Keratinocyte (primary cell): ENCODE measurements around the gene TUBB3. TPM values are rescaled to one million over a fixed set of nuclear protein-coding genes. Genes with fewer than 3 reads are reported as not detected.

Experiments
- DNase-seq: peaks from one replicate; pipeline ENCODE4 v3.0.0-alpha.2; 2011; ENCODE audit warnings: low read depth, missing footprints, low spot score
- FAIRE-seq: peaks from 2 replicates; lab custom pipeline; 2011; peaks lifted over from hg19 to GRCh38; lab: Jason Lieb, UNC
- H2AFZ ChIP-seq: 2 replicates; pipeline ENCODE4 v1.6.0; 2012; ENCODE audit warnings: low read length, control low read depth, inconsistent platforms; ENCODE audit not compliant: control insufficient read depth
- H3K27ac ChIP-seq: 2 replicates; pipeline ENCODE4 v1.5.1; 2011; ENCODE audit warnings: low read length; ENCODE audit not compliant: control insufficient read depth, insufficient read depth
- H3K27me3 ChIP-seq: 3 replicates; pipeline ENCODE4 v1.6.0; 2011; ENCODE audit warnings: low read length; ENCODE audit not compliant: control insufficient read depth, insufficient read depth; ENCODE audit errors: extremely low read depth
- H3K36me3 ChIP-seq, 2 experiments: 2 replicates in 1 of 2; 3 replicates in 1 of 2; pipeline ENCODE4 v1.5.1; 2011; ENCODE audit warnings: low read length in 2 of 2, mild to moderate bottlenecking in 1 of 2; ENCODE audit not compliant: control insufficient read depth in 2 of 2, insufficient read depth in 2 of 2; ENCODE audit errors: extremely low read depth in 1 of 2
- H3K4me1 ChIP-seq: 3 replicates; pipeline ENCODE4 v1.5.1; 2011; ENCODE audit warnings: low read length; ENCODE audit not compliant: control insufficient read depth, insufficient read depth; ENCODE audit errors: extremely low read depth
- H3K4me2 ChIP-seq: 3 replicates; pipeline ENCODE4 v1.6.0; 2011; ENCODE audit warnings: low read depth, low read length; ENCODE audit not compliant: control insufficient read depth, insufficient read depth; ENCODE audit errors: extremely low read depth
- H3K4me3 ChIP-seq, 3 experiments: fragments of 200-600 bp in 1 of 3; sonication (generic) in 1 of 3; 2 replicates in 2 of 3; 3 replicates in 1 of 3; pipeline ENCODE4 v1.5.1; 2011 to 2016; ENCODE audit warnings: low read length in 3 of 3, mild to moderate bottlenecking in 3 of 3, control low read depth in 2 of 3, inconsistent platforms in 1 of 3, low read depth in 1 of 3, mixed read lengths in 1 of 3, mixed run types in 1 of 3, moderate library complexity in 1 of 3; ENCODE audit not compliant: control insufficient read depth in 2 of 3, insufficient read depth in 2 of 3; ENCODE audit errors: extremely low read depth in 1 of 3
- H3K79me2 ChIP-seq: 2 replicates; pipeline ENCODE4 v1.6.0; 2012; ENCODE audit warnings: low read length; ENCODE audit not compliant: control insufficient read depth, insufficient read depth
- H3K9ac ChIP-seq: 3 replicates; pipeline ENCODE4 v1.6.0; 2011; ENCODE audit warnings: low read length; ENCODE audit not compliant: control insufficient read depth, insufficient read depth; ENCODE audit errors: extremely low read depth
- H3K9me1 ChIP-seq: 3 replicates; pipeline ENCODE4 v1.6.0; 2011; ENCODE audit warnings: low read length; ENCODE audit not compliant: control insufficient read depth, insufficient read depth; ENCODE audit errors: extremely low read depth
- H3K9me3 ChIP-seq: 2 replicates; pipeline ENCODE4 v1.5.1; 2012; ENCODE audit warnings: low read depth, low read length; ENCODE audit not compliant: control insufficient read depth
- H4K20me1 ChIP-seq: 3 replicates; pipeline ENCODE4 v1.6.0; 2011; ENCODE audit warnings: low read length; ENCODE audit not compliant: control insufficient read depth, insufficient read depth; ENCODE audit errors: extremely low read depth
- CTCF ChIP-seq, 3 experiments: IDR thresholded peaks in 1 of 3; conservative IDR thresholded peaks in 1 of 3; optimal IDR thresholded peaks in 1 of 3; 2 replicates in 2 of 3; 3 replicates in 1 of 3; pipeline versions ENCODE3 to v1.5.1; 2011; ENCODE audit warnings: low read length in 3 of 3, mild to moderate bottlenecking in 3 of 3, moderate library complexity in 2 of 3, control low read depth in 1 of 3, inconsistent platforms in 1 of 3; ENCODE audit not compliant: insufficient read depth in 2 of 3; ENCODE audit errors: extremely low read depth in 1 of 3
- EZH2 ChIP-seq: IDR thresholded peaks from one replicate; pipeline ENCODE4 v1.6.1; 2012; ENCODE audit warnings: inconsistent platforms, mild to moderate bottlenecking, low read length, moderate library complexity
- dilution Hi-C: fragments of 300-500 bp; cut with MboI; formaldehyde crosslinking; loops from one replicate; pipeline ENCODE4 v1.7.0; 2020; ENCODE audit warnings: low sequenced_read_pairs; ENCODE audit not compliant: extremely low pct_ligation_motif_present
- polyA plus RNA-seq, 5 experiments: library from polyadenylated mRNA; depleted of rRNA in 3 of 5; stranded (reverse) in 3 of 5; stranded (forward) in 1 of 5; unstranded in 1 of 5; fragments of >200 nt; gene quantifications; 1 replicate in 1 of 5; 2 replicates in 3 of 5; 3 replicates in 1 of 5; pipeline versions ENCODE4 v1.2.1 to v1.2.3, GENCODE V29; 2011 to 2012; ENCODE audit warnings: missing spikeins in 2 of 5, low read depth in 1 of 5, low replicate concordance in 1 of 5

The TUBB3 gene
- polyA plus RNA-seq, 1 donor (not counting 4 experiments of a cell fraction or from before 2014, with no cell fraction given) = 34.0 TPM

GRCh38 chr16:89983536-89983935 is 60.4 kb downstream of the TUBB3 start:
- dilution Hi-C loops = no loop called here
- Histone ChIP-seq H3K36me3 (peaks cover 37 to 42% of the 10 kb centered on the region in 2 experiments), H3K27me3 (no peaks in the 10 kb centered on the region), H3K4me1 (no peaks in the 10 kb centered on the region), H3K79me2 (no peaks in the 10 kb centered on the region), H3K9me3 (no peaks in the 10 kb centered on the region), H3K27ac (no peak overlapping the region), H3K4me3 (no peak overlapping the region), H2AFZ (no peak overlapping the region), H4K20me1 (peaks cover 2% of the 10 kb centered on the region), H3K9me1 (peaks cover 2% of the 10 kb centered on the region), H3K9ac (no peak overlapping the region), H3K4me2 (no peak overlapping the region)
- no peak for FAIRE-seq
- no peak for TF ChIP-seq CTCF (optimal IDR thresholded peaks at IDR 0.05 in 1 of 3, IDR thresholded peaks at IDR 0.05 in 1 of 3, conservative IDR thresholded peaks at IDR 0.05 in 1 of 3; ENCODE audit: extremely low read depth in 1 of 3, insufficient read depth in 2 of 3, low read length in 3 of 3)
- no peak for DNase-seq

GRCh38 chr16:89984216-89984615 is 61.1 kb downstream of the TUBB3 start:
- Histone ChIP-seq H3K4me2 (no peak overlapping the region), H2AFZ (no peak overlapping the region), H3K27me3 (no peaks in the 10 kb centered on the region), H3K27ac (no peak overlapping the region), H3K79me2 (no peaks in the 10 kb centered on the region), H3K9ac (no peak overlapping the region), H3K9me3 (no peaks in the 10 kb centered on the region), H3K4me1 (no peaks in the 10 kb centered on the region), H4K20me1 (peaks cover 2% of the 10 kb centered on the region), H3K4me3 (no peak overlapping the region), H3K9me1 (peaks cover 2% of the 10 kb centered on the region), H3K36me3 (peaks cover 36 to 49% of the 10 kb centered on the region in 2 experiments)
- FAIRE-seq (no peak), DNase-seq (no peak)
- dilution Hi-C loops = no loop called here
- TF ChIP-seq CTCF (optimal IDR thresholded peaks at IDR 0.05 in 1 of 3, IDR thresholded peaks at IDR 0.05 in 1 of 3, conservative IDR thresholded peaks at IDR 0.05 in 1 of 3; ENCODE audit: extremely low read depth in 1 of 3, insufficient read depth in 2 of 3, low read length in 3 of 3) (no peak), EZH2 (no peak)
